CD14-positive monocyte (primary cell): Measurements from ENCODE around the gene FGF14. TPM values are rescaled to one million over a fixed set of nuclear protein-coding genes. Genes with fewer than 3 reads are reported as not detected.

Experiments
- DNase-seq, 3 donors: peaks; one replicate each; pipeline ENCODE4 v3.0.0-alpha.2; 2011 to 2022
- H2AFZ ChIP-seq: 2 replicates; pipeline ENCODE4 v1.6.0; 2012; ENCODE audit warnings: mild to moderate bottlenecking, low read depth, low read length, inconsistent platforms; ENCODE audit not compliant: insufficient read depth, poor library complexity, severe bottlenecking
- H3K27ac ChIP-seq, 2 donors: 1 replicate in 1 of 2; 2 replicates in 1 of 2; pipeline ENCODE4 v1.5.1; 2012 to 2013; ENCODE audit warnings: low read length in 2 of 2, control low read depth in 1 of 2, inconsistent platforms in 1 of 2, low read depth in 1 of 2, mild to moderate bottlenecking in 1 of 2
- H3K27me3 ChIP-seq, 2 donors: one replicate each; pipeline versions ENCODE4 v1.6.0 to v1.6.1; 2011 to 2013; ENCODE audit warnings: low read length in 2 of 2; ENCODE audit not compliant: control insufficient read depth in 2 of 2, insufficient read depth in 2 of 2
- H3K36me3 ChIP-seq, 2 donors: replicated peaks in 1 of 2; 1 replicate in 1 of 2; 2 replicates in 1 of 2; pipeline versions ENCODE4 v1.5.1 to v1.6.1; 2012 to 2013; ENCODE audit warnings: low read length in 2 of 2, control low read depth in 1 of 2, inconsistent platforms in 1 of 2, mild to moderate bottlenecking in 1 of 2; ENCODE audit not compliant: insufficient read depth in 2 of 2, control insufficient read depth in 1 of 2
- H3K4me1 ChIP-seq, 2 donors: 1 replicate in 1 of 2; 2 replicates in 1 of 2; pipeline versions ENCODE4 v1.5.1 to v1.6.1; 2012 to 2013; ENCODE audit warnings: low read length in 2 of 2, control low read depth in 1 of 2, inconsistent platforms in 1 of 2, mild to moderate bottlenecking in 1 of 2, moderate library complexity in 1 of 2; ENCODE audit not compliant: insufficient read depth in 2 of 2, control insufficient read depth in 1 of 2
- H3K4me2 ChIP-seq: replicated peaks from 2 replicates; pipeline ENCODE3; 2012; ENCODE audit warnings: low read length, moderate library complexity, mild to moderate bottlenecking; ENCODE audit not compliant: poor library complexity, severe bottlenecking; ENCODE audit errors: extremely low read depth
- H3K4me3 ChIP-seq, 3 experiments: fragments of 200-600 bp in 1 of 3; sonication (generic) in 1 of 3; replicated peaks in 1 of 3; 1 replicate in 2 of 3; 2 replicates in 1 of 3; pipeline ENCODE4 v1.5.1; 2011 to 2013; ENCODE audit warnings: low read length in 3 of 3, mild to moderate bottlenecking in 3 of 3, control low read depth in 2 of 3, low read depth in 2 of 3, inconsistent platforms in 1 of 3, moderate library complexity in 1 of 3
- H3K79me2 ChIP-seq: 2 replicates; pipeline ENCODE4 v1.6.0; 2012; ENCODE audit warnings: mild to moderate bottlenecking, control low read depth, inconsistent platforms, low read length, moderate library complexity; ENCODE audit not compliant: insufficient read depth
- H3K9ac ChIP-seq: 2 replicates; pipeline ENCODE4 v1.6.0; 2017; ENCODE audit warnings: low read length, mild to moderate bottlenecking; ENCODE audit not compliant: insufficient read depth, poor library complexity, severe bottlenecking
- H3K9me3 ChIP-seq, 2 donors: replicated peaks in 1 of 2; 1 replicate in 1 of 2; 2 replicates in 1 of 2; pipeline versions ENCODE4 v1.5.1 to v1.6.1; 2012 to 2013; ENCODE audit warnings: low read length in 2 of 2, control low read depth in 1 of 2; ENCODE audit not compliant: control insufficient read depth in 1 of 2, insufficient read depth in 1 of 2
- H4K20me1 ChIP-seq: 2 replicates; pipeline ENCODE4 v1.6.0; 2012; ENCODE audit warnings: mild to moderate bottlenecking, low read length, control low read depth, moderate library complexity; ENCODE audit not compliant: insufficient read depth
- H3K27ac Mint-ChIP-seq, 7 donors: one replicate each; pipeline ENCODE4 v1.8.0; 2020; ENCODE audit warnings: mild to moderate bottlenecking in 7 of 7, mixed read lengths in 7 of 7, moderate library complexity in 6 of 7, inconsistent platforms in 2 of 7
- H3K27me3 Mint-ChIP-seq, 3 donors: one replicate each; pipeline ENCODE4 v1.8.0; 2021 to 2022; ENCODE audit warnings: low read depth in 3 of 3, mild to moderate bottlenecking in 3 of 3, mixed read lengths in 3 of 3, moderate library complexity in 3 of 3, inconsistent platforms in 1 of 3
- H3K36me3 Mint-ChIP-seq, 2 donors: one replicate each; pipeline ENCODE4 v1.8.0; 2020; ENCODE audit warnings: mixed read lengths in 2 of 2, inconsistent platforms in 1 of 2, mild to moderate bottlenecking in 1 of 2
- H3K4me1 Mint-ChIP-seq: one replicate; pipeline ENCODE4 v1.8.0; 2020; ENCODE audit warnings: mild to moderate bottlenecking, mixed read lengths
- H3K4me3 Mint-ChIP-seq, 2 donors: one replicate each; pipeline ENCODE4 v1.8.0; 2020; ENCODE audit warnings: mild to moderate bottlenecking in 2 of 2, mixed read lengths in 2 of 2, moderate library complexity in 1 of 2
- H3K9me3 Mint-ChIP-seq, 7 donors: one replicate each; pipeline ENCODE4 v1.8.0; 2020 to 2022; ENCODE audit warnings: mixed read lengths in 7 of 7, mild to moderate bottlenecking in 6 of 7, moderate library complexity in 6 of 7, inconsistent platforms in 2 of 7
- WGBS: methylation state at CpG from one replicate; pipeline ENCODE4 v1.1.5; 2013; ENCODE audit warnings: missing lambda C conversion rate; ENCODE audit not compliant: insufficient coverage; 5-methylcytosine and 5-hydroxymethylcytosine counted together
- intact Hi-C, 2 donors: fragments of 100-400 bp; cut with micrococcal nuclease; formaldehyde crosslinking; loops; one replicate each; pipeline versions ENCODE4 v1.15.0 to v1.15.1; 2023
- polyA plus RNA-seq, 3 donors: library from polyadenylated mRNA; depleted of rRNA in 1 of 3; unstranded in 2 of 3; stranded (reverse) in 1 of 3; fragments of 300-500 nt in 2 of 3; fragments of >200 nt in 1 of 3; fragmentation: Illumina TruSeq in 2 of 3; gene quantifications; 1 replicate in 2 of 3; 2 replicates in 1 of 3; pipeline ENCODE4 v1.2.3, GENCODE V29; 2012 to 2021
- TF ChIP-seq, protein P1 (sequence below): fragments of 200-600 bp; IDR thresholded peaks from one replicate; pipeline ENCODE4 v1.8.0; 2022; ENCODE audit warnings: antibody characterized with exemption, mild to moderate bottlenecking

Gene FGF14
- polyA plus RNA-seq, 3 donors = not detected

- no peaks in the 10 kb centered on the region for H3K27me3 ChIP-seq
- no peaks in the 10 kb centered on the region for H3K9me3 ChIP-seq
- no peaks in the 10 kb centered on the region for H3K4me1 ChIP-seq
- no peak for DNase-seq
- no peak overlapping the region for H3K4me3 ChIP-seq
- no peak overlapping the region for H3K9ac ChIP-seq
- no peak overlapping the region for H3K27ac ChIP-seq
- no peaks in the 10 kb centered on the region for H3K36me3 Mint-ChIP-seq
- intact Hi-C loops = no loop called here
- peaks cover 0 to 4% (median 0%) of the 10 kb centered on the region in 3 donors for H3K27me3 Mint-ChIP-seq
- no peaks in the 10 kb centered on the region for H3K4me1 Mint-ChIP-seq
- H3K36me3 ChIP-seq = no peaks in the 10 kb centered on the region
- TF ChIP-seq, protein P1, sequence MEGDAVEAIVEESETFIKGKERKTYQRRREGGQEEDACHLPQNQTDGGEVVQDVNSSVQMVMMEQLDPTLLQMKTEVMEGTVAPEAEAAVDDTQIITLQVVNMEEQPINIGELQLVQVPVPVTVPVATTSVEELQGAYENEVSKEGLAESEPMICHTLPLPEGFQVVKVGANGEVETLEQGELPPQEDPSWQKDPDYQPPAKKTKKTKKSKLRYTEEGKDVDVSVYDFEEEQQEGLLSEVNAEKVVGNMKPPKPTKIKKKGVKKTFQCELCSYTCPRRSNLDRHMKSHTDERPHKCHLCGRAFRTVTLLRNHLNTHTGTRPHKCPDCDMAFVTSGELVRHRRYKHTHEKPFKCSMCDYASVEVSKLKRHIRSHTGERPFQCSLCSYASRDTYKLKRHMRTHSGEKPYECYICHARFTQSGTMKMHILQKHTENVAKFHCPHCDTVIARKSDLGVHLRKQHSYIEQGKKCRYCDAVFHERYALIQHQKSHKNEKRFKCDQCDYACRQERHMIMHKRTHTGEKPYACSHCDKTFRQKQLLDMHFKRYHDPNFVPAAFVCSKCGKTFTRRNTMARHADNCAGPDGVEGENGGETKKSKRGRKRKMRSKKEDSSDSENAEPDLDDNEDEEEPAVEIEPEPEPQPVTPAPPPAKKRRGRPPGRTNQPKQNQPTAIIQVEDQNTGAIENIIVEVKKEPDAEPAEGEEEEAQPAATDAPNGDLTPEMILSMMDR = no peak
- H2AFZ ChIP-seq = no peak overlapping the region
- H3K79me2 ChIP-seq = no peaks in the 10 kb centered on the region
- no peak overlapping the region for H3K4me3 Mint-ChIP-seq
- H3K27ac Mint-ChIP-seq = no peak overlapping the region
- H3K4me2 ChIP-seq = no peak overlapping the region
- H3K9me3 Mint-ChIP-seq = peaks cover 0 to 2% (median 0%) of the 10 kb centered on the region in 7 donors
- H4K20me1 ChIP-seq = no peaks in the 10 kb centered on the region
- WGBS = no CpG with 5 or more reads among the region's 4 CpGs
Observed at GRCh38 chr13:101779147-101779546, 622.7 kb downstream of the FGF14 start.

GRCh38 chr13:101775267-101775666, 626.6 kb downstream of the FGF14 start:
- Histone ChIP-seq H3K4me3 (no peak overlapping the region), H3K9ac (no peak overlapping the region), H3K79me2 (no peaks in the 10 kb centered on the region), H4K20me1 (no peaks in the 10 kb centered on the region), H3K4me2 (no peak overlapping the region), H3K9me3 (no peaks in the 10 kb centered on the region), H3K27me3 (no peaks in the 10 kb centered on the region), H3K36me3 (no peaks in the 10 kb centered on the region), H2AFZ (no peak overlapping the region), H3K4me1 (no peaks in the 10 kb centered on the region), H3K27ac (no peak overlapping the region)
- Mint-ChIP-seq H3K36me3 (no peaks in the 10 kb centered on the region), H3K9me3 (peaks cover 0 to 2% (median 0%) of the 10 kb centered on the region in 7 donors), H3K27me3 (peaks cover 0 to 4% (median 0%) of the 10 kb centered on the region in 3 donors), H3K4me1 (no peaks in the 10 kb centered on the region), H3K4me3 (no peak overlapping the region), H3K27ac (no peak overlapping the region)
- TF ChIP-seq, protein P1 = no peak
- intact Hi-C loops = no loop called here
- no CpG with 5 or more reads among the region's 1 CpG for WGBS
- DNase-seq = no peak
